ENCODE measurements around the gene BAIAP3.
"Not testable (repeated sequence)": the region's sequence is repeated elsewhere in the genome, so short reads cannot be mapped to it uniquely, and the experiment has no call there.

BAIAP3 gene

GRCh38 chr16:1290063-1290501, 43.4 kb upstream of the BAIAP3 start:
- DNase-seq (ENCODE audit: low read depth, low spot score) = no peak
- Histone ChIP-seq H3K9ac (ENCODE audit: insufficient read length) (no peak overlapping the region), H3K27ac (no peak overlapping the region), H3K9me3 (ENCODE audit: low read depth, low read length) (no peaks in the 10 kb centered on the region), H3K4me3 (no peak overlapping the region), H3K36me3 (ENCODE audit: insufficient read depth, low read length) (no peaks in the 10 kb centered on the region)
- TF ChIP-seq EZH2 (IDR thresholded peaks at IDR 0.05) = no peak
- TF ChIP-seq POLR2AphosphoS5 (IDR thresholded peaks at IDR 0.05; ENCODE audit: borderline replicate concordance, low read depth, low read length) = no peak
- TF ChIP-seq FOXP2 (optimal IDR thresholded peaks at IDR 0.05; ENCODE audit: control extremely low read depth, extremely low read length, insufficient read depth) = no peak

- H3K36me3 ChIP-seq (ENCODE audit: insufficient read depth, low read length) = no peaks in the 10 kb centered on the region
- DNase-seq (ENCODE audit: low read depth, low spot score) = no peak
- no peak overlapping the region for H3K27ac ChIP-seq
- no peak overlapping the region for H3K9ac ChIP-seq (ENCODE audit: insufficient read length)
- H3K4me3 ChIP-seq = no peak overlapping the region
- H3K9me3 ChIP-seq (ENCODE audit: low read depth, low read length) = no peaks in the 10 kb centered on the region
- TF ChIP-seq FOXP2 (optimal IDR thresholded peaks at IDR 0.05; ENCODE audit: control extremely low read depth, extremely low read length, insufficient read depth) (no peak), POLR2AphosphoS5 (IDR thresholded peaks at IDR 0.05; ENCODE audit: borderline replicate concordance, low read depth, low read length) (no peak), EZH2 (IDR thresholded peaks at IDR 0.05) (no peak)
Measured at GRCh38 chr16:1290860-1291575, 42.4 kb upstream of the BAIAP3 start.

DNA sequence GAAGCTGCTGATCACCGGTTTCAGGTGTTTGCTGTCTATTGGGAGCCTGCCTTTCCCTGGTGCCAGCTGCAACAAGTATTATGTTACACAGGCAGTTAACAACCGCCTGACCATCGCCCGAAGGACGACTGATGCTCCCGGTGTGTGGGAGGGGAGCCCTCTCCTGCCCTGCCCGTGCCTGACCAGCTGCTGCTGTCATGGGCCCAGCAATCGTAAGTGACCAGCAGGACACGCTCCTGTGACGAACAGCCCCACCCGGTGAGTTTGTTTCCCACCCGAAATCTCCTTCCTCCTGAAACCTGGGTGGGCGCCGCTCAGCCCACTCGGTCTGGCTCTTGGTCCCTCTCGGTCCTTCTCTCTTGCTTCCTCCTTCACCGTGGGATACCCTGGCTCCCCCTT, 41.9 kb upstream of the BAIAP3 start:
- Histone ChIP-seq H3K9me3 (ENCODE audit: low read depth, low read length) (no peaks in the 10 kb centered on the region), H3K36me3 (ENCODE audit: insufficient read depth, low read length) (no peaks in the 10 kb centered on the region), H3K27ac (no peak overlapping the region), H3K4me3 (no peak overlapping the region), H3K9ac (ENCODE audit: insufficient read length) (no peak overlapping the region)
- no peak for TF ChIP-seq POLR2AphosphoS5 (IDR thresholded peaks at IDR 0.05; ENCODE audit: borderline replicate concordance, low read depth, low read length)
- TF ChIP-seq FOXP2 (optimal IDR thresholded peaks at IDR 0.05; ENCODE audit: control extremely low read depth, extremely low read length, insufficient read depth) = no peak
- TF ChIP-seq EZH2 (IDR thresholded peaks at IDR 0.05) = no peak
- DNase-seq (ENCODE audit: low read depth, low spot score) = no peak

DNA sequence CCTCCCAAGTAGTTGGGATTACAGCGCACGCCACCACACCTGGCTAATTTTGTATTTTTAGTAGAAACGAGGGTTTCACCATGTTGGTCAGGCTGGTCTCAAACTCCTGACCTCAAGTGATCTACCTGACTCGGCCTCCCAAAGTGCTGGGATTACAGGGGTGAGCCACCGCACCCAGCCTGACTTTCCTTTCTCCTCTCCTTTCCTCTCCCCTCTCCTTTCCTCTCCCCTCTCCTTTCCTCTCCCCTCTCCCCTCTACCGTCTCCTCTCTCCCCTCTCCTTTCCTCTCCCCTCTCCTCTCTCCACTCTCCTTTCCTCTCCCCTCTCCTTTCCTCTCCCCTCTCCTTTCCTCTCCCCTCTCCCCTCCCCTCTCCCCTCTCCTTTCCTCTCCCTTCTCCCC, 41.2 kb upstream of the BAIAP3 start:
- not testable (repeated sequence) for H3K9ac ChIP-seq (ENCODE audit: insufficient read length); H3K4me3 ChIP-seq; DNase-seq (ENCODE audit: low read depth, low spot score); H3K27ac ChIP-seq; H3K36me3 ChIP-seq (ENCODE audit: insufficient read depth, low read length); H3K9me3 ChIP-seq (ENCODE audit: low read depth, low read length)

DNA sequence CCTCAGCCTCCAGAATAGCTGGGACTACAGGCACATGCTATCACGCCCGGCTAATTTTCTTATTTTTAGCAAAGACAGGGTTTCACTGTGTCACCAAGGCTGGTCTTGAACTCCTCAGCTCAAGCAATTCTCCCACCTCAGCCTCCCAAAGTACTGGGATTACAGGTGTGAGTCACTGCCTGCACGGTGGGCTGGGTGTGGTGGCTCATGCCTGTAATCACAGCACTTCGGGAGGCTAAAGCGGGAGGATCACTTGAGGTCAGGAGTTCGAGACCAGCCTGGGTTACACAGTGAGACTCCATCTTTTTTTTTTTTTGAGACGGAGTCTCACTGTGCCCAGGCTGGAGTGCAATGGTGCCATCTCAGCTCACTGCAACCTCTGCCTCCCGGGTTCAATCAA, 40.6 kb upstream of the BAIAP3 start:
- not testable (repeated sequence) for DNase-seq (ENCODE audit: low read depth, low spot score); H3K27ac ChIP-seq; H3K36me3 ChIP-seq (ENCODE audit: insufficient read depth, low read length); H3K9ac ChIP-seq (ENCODE audit: insufficient read length); H3K4me3 ChIP-seq; H3K9me3 ChIP-seq (ENCODE audit: low read depth, low read length)

GRCh38 chr16:1293921-1294656, 39.4 kb upstream of the BAIAP3 start:
- no peak for DNase-seq (ENCODE audit: low read depth, low spot score)
- Histone ChIP-seq H3K4me3 (no peak overlapping the region), H3K27ac (no peak overlapping the region), H3K36me3 (ENCODE audit: insufficient read depth, low read length) (no peaks in the 10 kb centered on the region), H3K9me3 (ENCODE audit: low read depth, low read length) (no peaks in the 10 kb centered on the region), H3K9ac (ENCODE audit: insufficient read length) (no peak overlapping the region)
- TF ChIP-seq FOXP2 (optimal IDR thresholded peaks at IDR 0.05; ENCODE audit: control extremely low read depth, extremely low read length, insufficient read depth) (no peak), EZH2 (IDR thresholded peaks at IDR 0.05) (no peak), POLR2AphosphoS5 (IDR thresholded peaks at IDR 0.05; ENCODE audit: borderline replicate concordance, low read depth, low read length) (no peak)

DNA sequence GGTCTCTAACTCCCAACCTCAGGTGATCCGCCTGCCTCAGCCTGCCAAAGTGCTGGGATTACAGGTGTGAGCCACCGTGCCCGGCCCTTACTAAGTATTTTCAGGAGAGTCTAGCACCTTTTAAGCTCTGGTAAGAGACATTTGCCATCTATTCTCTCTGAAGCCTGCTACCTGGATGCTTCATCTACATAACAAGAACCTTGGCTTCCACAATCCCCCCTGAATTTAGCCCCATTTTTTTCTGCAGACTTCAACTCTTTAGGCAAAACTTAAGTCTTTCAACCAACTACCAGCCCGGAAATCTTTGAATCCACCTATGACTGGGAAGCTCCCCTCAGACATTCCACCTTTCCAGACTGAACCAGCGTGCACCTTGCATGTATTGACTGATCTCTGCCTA, 38.0 kb upstream of the BAIAP3 start:
- no peak overlapping the region for H3K4me3 ChIP-seq
- no peaks in the 10 kb centered on the region for H3K36me3 ChIP-seq (ENCODE audit: insufficient read depth, low read length)
- TF ChIP-seq EZH2 (IDR thresholded peaks at IDR 0.05) (no peak), POLR2AphosphoS5 (IDR thresholded peaks at IDR 0.05; ENCODE audit: borderline replicate concordance, low read depth, low read length) (no peak), FOXP2 (optimal IDR thresholded peaks at IDR 0.05; ENCODE audit: control extremely low read depth, extremely low read length, insufficient read depth) (no peak)
- no peak for DNase-seq (ENCODE audit: low read depth, low spot score)
- H3K27ac ChIP-seq = no peak overlapping the region
- no peaks in the 10 kb centered on the region for H3K9me3 ChIP-seq (ENCODE audit: low read depth, low read length)
- H3K9ac ChIP-seq (ENCODE audit: insufficient read length) = no peak overlapping the region

GRCh38 chr16:1296688-1297017, 36.8 kb upstream of the BAIAP3 start:
- not testable (repeated sequence) for H3K27ac ChIP-seq; H3K9me3 ChIP-seq (ENCODE audit: low read depth, low read length); H3K36me3 ChIP-seq (ENCODE audit: insufficient read depth, low read length); DNase-seq (ENCODE audit: low read depth, low spot score); H3K9ac ChIP-seq (ENCODE audit: insufficient read length); H3K4me3 ChIP-seq

GRCh38 chr16:1297018-1297696, 36.3 kb upstream of the BAIAP3 start:
- TF ChIP-seq EZH2 (IDR thresholded peaks at IDR 0.05) (no peak), POLR2AphosphoS5 (IDR thresholded peaks at IDR 0.05; ENCODE audit: borderline replicate concordance, low read depth, low read length) (no peak), FOXP2 (optimal IDR thresholded peaks at IDR 0.05; ENCODE audit: control extremely low read depth, extremely low read length, insufficient read depth) (no peak)
- Histone ChIP-seq H3K4me3 (no peak overlapping the region), H3K27ac (no peak overlapping the region), H3K36me3 (ENCODE audit: insufficient read depth, low read length) (no peaks in the 10 kb centered on the region), H3K9me3 (ENCODE audit: low read depth, low read length) (no peaks in the 10 kb centered on the region), H3K9ac (ENCODE audit: insufficient read length) (no peak overlapping the region)
- DNase-seq (ENCODE audit: low read depth, low spot score) = no peak

All from SK-N-MC (cell line).